Muscle layer of duodenum (tissue), 2 donors: ENCODE measurements around the gene MOSMO.

Experiments used
- H3K27ac ChIP-seq: one replicate; pipeline ENCODE4 v1.7.0; 2013; ENCODE audit warnings: mild to moderate bottlenecking, low read length
- H3K27me3 ChIP-seq: one replicate; pipeline ENCODE4 v1.7.0; 2013; ENCODE audit warnings: low read depth, mild to moderate bottlenecking, control low read depth, low read length
- H3K36me3 ChIP-seq, 2 donors: one replicate each; pipeline ENCODE4 v1.7.0; 2013; ENCODE audit warnings: low read length in 2 of 2, control low read depth in 1 of 2, mild to moderate bottlenecking in 1 of 2; ENCODE audit not compliant: insufficient read depth in 2 of 2, control insufficient read depth in 1 of 2
- H3K4me1 ChIP-seq, 2 donors: one replicate each; pipeline ENCODE4 v1.7.0; 2013; ENCODE audit warnings: low read length in 2 of 2, mild to moderate bottlenecking in 2 of 2, control low read depth in 1 of 2, moderate library complexity in 1 of 2; ENCODE audit not compliant: insufficient read depth in 2 of 2, control insufficient read depth in 1 of 2
- H3K4me3 ChIP-seq, 2 donors: one replicate each; pipeline ENCODE4 v1.7.0; 2013; ENCODE audit warnings: low read length in 2 of 2, low read depth in 1 of 2, mild to moderate bottlenecking in 1 of 2
- H3K9me3 ChIP-seq, 2 donors: one replicate each; pipeline ENCODE4 v1.7.0; 2013; ENCODE audit warnings: low read length in 2 of 2, control low read depth in 1 of 2, mild to moderate bottlenecking in 1 of 2; ENCODE audit not compliant: control insufficient read depth in 1 of 2
- donor health status: healthy.

MOSMO gene

GRCh38 chr16:22075043-22075757 lies 67.3 kb downstream of the MOSMO start:
- no peak overlapping the region for H3K27ac ChIP-seq
- H3K27me3 ChIP-seq = no peaks in the 10 kb centered on the region
- no peak overlapping the region for H3K4me3 ChIP-seq
- no peaks in the 10 kb centered on the region for H3K9me3 ChIP-seq
- H3K36me3 ChIP-seq = no peaks in the 10 kb centered on the region
- peaks cover 0 to 6% of the 10 kb centered on the region in 2 donors for H3K4me1 ChIP-seq

GRCh38 chr16:22075776-22076175 lies 67.9 kb downstream of the MOSMO start:
- Histone ChIP-seq H3K4me1 (peaks cover 0 to 6% of the 10 kb centered on the region in 2 donors), H3K9me3 (no peaks in the 10 kb centered on the region), H3K27me3 (no peaks in the 10 kb centered on the region), H3K27ac (no peak overlapping the region), H3K36me3 (no peaks in the 10 kb centered on the region), H3K4me3 (no peak overlapping the region)

- no peaks in the 10 kb centered on the region for H3K9me3 ChIP-seq
- H3K27me3 ChIP-seq = no peaks in the 10 kb centered on the region
- no peaks in the 10 kb centered on the region for H3K4me1 ChIP-seq
- H3K4me3 ChIP-seq = no peak overlapping the region
- no peak overlapping the region for H3K27ac ChIP-seq
- H3K36me3 ChIP-seq = peaks cover 0 to 5% of the 10 kb centered on the region in 2 donors
Observed at GRCh38 chr16:22077700-22078313, 69.9 kb downstream of the MOSMO start.

- no peaks in the 10 kb centered on the region for H3K4me1 ChIP-seq
- no peaks in the 10 kb centered on the region for H3K27me3 ChIP-seq
- H3K9me3 ChIP-seq = no peaks in the 10 kb centered on the region
- H3K27ac ChIP-seq = no peak overlapping the region
- H3K36me3 ChIP-seq = peaks cover 0 to 5% of the 10 kb centered on the region in 2 donors
- no peak overlapping the region for H3K4me3 ChIP-seq
Observed at GRCh38 chr16:22078656-22079055, 70.7 kb downstream of the MOSMO start.

GRCh38 chr16:22081050-22081449 lies 73.1 kb downstream of the MOSMO start:
- Histone ChIP-seq H3K36me3 (peaks cover 3 to 7% of the 10 kb centered on the region in 2 donors), H3K27me3 (no peaks in the 10 kb centered on the region), H3K4me3 (no peak overlapping the region), H3K4me1 (no peaks in the 10 kb centered on the region), H3K9me3 (no peaks in the 10 kb centered on the region), H3K27ac (no peak overlapping the region)

- no peaks in the 10 kb centered on the region for H3K27me3 ChIP-seq
- H3K36me3 ChIP-seq = peaks cover 6 to 10% of the 10 kb centered on the region in 2 donors
- no peaks in the 10 kb centered on the region for H3K9me3 ChIP-seq
- H3K4me1 ChIP-seq = no peaks in the 10 kb centered on the region
- H3K27ac ChIP-seq = no peak overlapping the region
- no peak overlapping the region for H3K4me3 ChIP-seq
Observed at GRCh38 chr16:22086440-22086839, 78.5 kb downstream of the MOSMO start.

- H3K4me3 ChIP-seq = no peak overlapping the region
- H3K36me3 ChIP-seq = peaks cover 5 to 6% of the 10 kb centered on the region in 2 donors
- H3K9me3 ChIP-seq = no peaks in the 10 kb centered on the region
- peaks cover 0 to 4% of the 10 kb centered on the region in 2 donors for H3K4me1 ChIP-seq
- no peak overlapping the region for H3K27ac ChIP-seq
- H3K27me3 ChIP-seq = no peaks in the 10 kb centered on the region
Observed at GRCh38 chr16:22088642-22089041, 80.7 kb downstream of the MOSMO start.

GRCh38 chr16:22089910-22090309 lies 82.0 kb downstream of the MOSMO start:
- Histone ChIP-seq H3K27ac (no peak overlapping the region), H3K9me3 (no peaks in the 10 kb centered on the region), H3K27me3 (no peaks in the 10 kb centered on the region), H3K36me3 (peaks cover 5 to 6% of the 10 kb centered on the region in 2 donors), H3K4me1 (peaks cover 0 to 4% of the 10 kb centered on the region in 2 donors), H3K4me3 (no peak overlapping the region)

GRCh38 chr16:22091721-22092120 lies 83.8 kb downstream of the MOSMO start:
- H3K4me3 ChIP-seq = no peak overlapping the region
- no peak overlapping the region for H3K27ac ChIP-seq
- peaks cover 0 to 4% of the 10 kb centered on the region in 2 donors for H3K4me1 ChIP-seq
- no peaks in the 10 kb centered on the region for H3K9me3 ChIP-seq
- H3K36me3 ChIP-seq = no peaks in the 10 kb centered on the region
- H3K27me3 ChIP-seq = no peaks in the 10 kb centered on the region

GRCh38 chr16:22092143-22092933 lies 84.4 kb downstream of the MOSMO start, which contains the start of gene VWA3A:
Gene VWA3A, plus strand, starts transcription at chr16:22092541. Its CDS starts 97 bp downstream, at chr16:22092638.
- Histone ChIP-seq H3K4me1 (peaks cover 0 to 4% of the 10 kb centered on the region in 2 donors), H3K27ac (no peak within 1 kb of the TSS), H3K9me3 (no peaks in the 10 kb centered on the region), H3K4me3 (no peak within 1 kb of the TSS), H3K27me3 (no peaks in the 10 kb centered on the region), H3K36me3 (no peaks in the 10 kb centered on the region)

GRCh38 chr16:22093331-22093730 lies 85.4 kb downstream of the MOSMO start:
- no peaks in the 10 kb centered on the region for H3K9me3 ChIP-seq
- H3K27ac ChIP-seq = no peak overlapping the region
- no peaks in the 10 kb centered on the region for H3K36me3 ChIP-seq
- peaks cover 0 to 4% of the 10 kb centered on the region in 2 donors for H3K4me1 ChIP-seq
- no peak overlapping the region for H3K4me3 ChIP-seq
- no peaks in the 10 kb centered on the region for H3K27me3 ChIP-seq
